Measurements from ENCODE around the gene GSTA2.
"Not testable (repeated sequence)": the region's sequence is repeated elsewhere in the genome, so short reads cannot be mapped to it uniquely, and the experiment has no call there.

Gene GSTA2

DNA sequence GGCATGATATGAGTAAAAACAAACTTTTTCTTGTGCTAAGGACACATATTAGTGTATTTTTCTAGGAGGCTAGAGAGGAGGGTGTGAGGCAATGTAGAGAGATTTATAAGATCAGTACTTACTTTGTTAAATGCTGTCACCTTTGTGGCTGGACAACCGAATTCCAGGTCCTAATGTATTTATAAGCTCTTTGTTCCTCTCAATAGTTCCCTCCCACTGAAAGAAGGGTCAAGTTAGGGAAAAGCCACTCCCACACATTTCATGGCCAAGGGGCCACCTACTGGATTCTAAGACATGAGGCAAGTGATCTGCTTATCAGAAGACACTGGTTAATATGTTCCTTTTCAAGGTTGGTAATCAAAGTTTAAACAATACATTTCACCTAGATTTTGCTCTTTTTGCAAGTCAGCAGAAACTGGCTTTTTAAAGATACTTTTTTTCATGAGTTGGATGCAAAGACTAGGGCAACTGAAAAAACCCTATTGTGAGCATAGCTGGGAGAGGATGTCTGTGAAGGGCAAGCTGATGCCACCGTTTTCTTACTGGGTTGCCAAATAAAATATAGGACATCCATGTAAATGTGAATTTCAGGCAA lies at the start of gene GSTA2:
TSS of gene GSTA2 (minus strand) at position 154 of the 595 bp plus-strand sequence. CDS start 5,528 bp downstream, outside the sequence.
- not testable (repeated sequence) for H3K4me3 ChIP-seq (ENCODE audit: low read depth, low read length); DNase-seq (ENCODE audit: low read depth)

DNA sequence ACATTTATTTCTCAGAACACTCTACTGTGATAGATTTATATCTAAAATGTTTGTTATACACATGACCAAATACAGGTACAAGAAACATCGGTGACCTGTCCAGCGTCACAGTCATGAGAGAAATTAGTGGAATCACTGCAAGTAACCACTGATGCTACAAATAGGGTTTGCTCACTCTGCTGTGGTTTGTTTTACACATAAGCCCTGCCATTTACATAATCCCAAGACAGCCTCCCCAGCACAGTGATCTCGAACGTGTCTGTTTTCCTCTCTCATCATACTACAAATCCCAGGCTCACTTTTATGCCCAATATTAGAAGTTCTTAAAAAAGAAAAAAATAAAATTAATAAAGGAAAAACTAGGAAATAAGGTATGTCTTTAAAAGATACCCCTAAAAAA lies 46.5 kb upstream of the GSTA2 start:
- DNase-seq (ENCODE audit: low read depth); H3K4me3 ChIP-seq (ENCODE audit: low read depth, low read length): not testable (repeated sequence)

DNA sequence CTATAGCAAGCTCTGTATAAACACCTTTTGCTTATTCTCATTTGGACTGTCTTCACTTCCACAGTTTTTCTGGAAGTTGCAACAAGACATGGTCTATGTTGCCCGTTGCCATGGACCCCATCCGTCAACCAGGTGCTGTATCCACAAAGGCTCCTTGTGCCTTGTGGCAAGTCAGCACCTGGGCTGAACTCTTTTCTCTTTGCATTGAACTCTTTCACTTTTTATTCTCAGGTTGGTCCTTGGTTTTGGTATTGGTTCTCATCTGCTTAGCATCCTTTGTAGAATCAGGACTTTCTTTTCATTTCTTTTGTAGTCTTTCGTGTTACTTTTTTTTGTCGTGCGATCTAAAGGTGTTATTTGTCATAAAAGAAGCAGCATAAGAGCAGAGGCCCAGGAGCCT lies 45.4 kb upstream of the GSTA2 start:
- TF ChIP-seq, protein P1, sequence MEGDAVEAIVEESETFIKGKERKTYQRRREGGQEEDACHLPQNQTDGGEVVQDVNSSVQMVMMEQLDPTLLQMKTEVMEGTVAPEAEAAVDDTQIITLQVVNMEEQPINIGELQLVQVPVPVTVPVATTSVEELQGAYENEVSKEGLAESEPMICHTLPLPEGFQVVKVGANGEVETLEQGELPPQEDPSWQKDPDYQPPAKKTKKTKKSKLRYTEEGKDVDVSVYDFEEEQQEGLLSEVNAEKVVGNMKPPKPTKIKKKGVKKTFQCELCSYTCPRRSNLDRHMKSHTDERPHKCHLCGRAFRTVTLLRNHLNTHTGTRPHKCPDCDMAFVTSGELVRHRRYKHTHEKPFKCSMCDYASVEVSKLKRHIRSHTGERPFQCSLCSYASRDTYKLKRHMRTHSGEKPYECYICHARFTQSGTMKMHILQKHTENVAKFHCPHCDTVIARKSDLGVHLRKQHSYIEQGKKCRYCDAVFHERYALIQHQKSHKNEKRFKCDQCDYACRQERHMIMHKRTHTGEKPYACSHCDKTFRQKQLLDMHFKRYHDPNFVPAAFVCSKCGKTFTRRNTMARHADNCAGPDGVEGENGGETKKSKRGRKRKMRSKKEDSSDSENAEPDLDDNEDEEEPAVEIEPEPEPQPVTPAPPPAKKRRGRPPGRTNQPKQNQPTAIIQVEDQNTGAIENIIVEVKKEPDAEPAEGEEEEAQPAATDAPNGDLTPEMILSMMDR (conservative IDR thresholded peaks at IDR 0.05; ENCODE audit: low read depth, low read length): no peak
- no peak for DNase-seq (ENCODE audit: low read depth)
- no peak overlapping the region for H3K4me3 ChIP-seq (ENCODE audit: low read depth, low read length)

DNA sequence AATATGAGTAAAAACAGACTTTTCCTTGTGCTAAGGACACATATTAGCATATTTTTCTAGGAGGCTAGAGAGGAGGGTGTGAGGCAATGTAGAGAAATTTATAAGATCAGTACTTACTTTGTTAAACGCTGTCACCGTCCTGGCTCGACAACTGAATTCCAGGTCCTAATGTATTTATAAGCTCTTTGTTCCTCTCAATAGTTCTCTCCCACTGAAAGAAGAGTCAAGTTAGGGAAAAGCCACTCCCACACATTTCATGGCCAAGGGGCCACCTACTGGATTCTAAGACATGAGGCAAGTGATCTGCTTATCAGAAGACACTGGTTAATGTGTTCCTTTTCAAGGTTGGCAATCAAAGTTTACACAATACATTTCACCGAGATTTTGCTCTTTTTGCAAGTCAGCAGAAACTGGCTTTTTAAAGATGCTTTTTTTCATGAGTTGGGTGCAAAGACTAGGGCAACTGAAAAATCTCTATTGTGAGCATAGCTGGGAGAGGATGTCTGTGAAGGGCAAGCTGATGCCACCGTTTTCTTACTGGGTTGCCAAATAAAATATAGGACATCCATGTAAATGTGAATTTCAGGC lies 40.5 kb upstream of the GSTA2 start, which contains the start of gene GSTA1:
TSS of gene GSTA1 (minus strand) at position 149 of the 588 bp plus-strand sequence. CDS start 4,549 bp downstream, outside the sequence.
- H3K4me3 ChIP-seq (ENCODE audit: low read depth, low read length); DNase-seq (ENCODE audit: low read depth): not testable (repeated sequence)

DNA sequence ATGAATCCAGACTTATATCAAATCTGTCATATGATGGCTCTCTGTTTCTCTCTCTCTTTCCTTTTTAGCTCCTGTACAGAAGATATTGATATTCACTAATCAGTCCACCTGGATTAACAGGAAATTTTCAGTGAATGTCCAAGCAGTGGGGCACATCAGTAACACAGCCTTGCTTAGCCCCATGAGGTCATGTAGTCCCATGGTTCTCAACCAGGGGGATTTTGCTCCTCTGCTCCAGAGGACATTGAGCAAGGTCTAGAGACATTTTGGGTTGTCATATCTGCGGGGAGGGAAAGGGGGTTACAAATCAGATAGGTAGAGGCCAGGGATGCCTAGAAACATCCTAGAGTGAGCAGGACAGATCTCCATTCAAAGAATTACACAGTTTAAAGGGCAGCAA lies 39.5 kb upstream of the GSTA2 start:
- no peak overlapping the region for H3K4me3 ChIP-seq (ENCODE audit: low read depth, low read length)
- TF ChIP-seq, protein P1 (conservative IDR thresholded peaks at IDR 0.05; ENCODE audit: low read depth, low read length): no peak
- no peak for DNase-seq (ENCODE audit: low read depth)

DNA sequence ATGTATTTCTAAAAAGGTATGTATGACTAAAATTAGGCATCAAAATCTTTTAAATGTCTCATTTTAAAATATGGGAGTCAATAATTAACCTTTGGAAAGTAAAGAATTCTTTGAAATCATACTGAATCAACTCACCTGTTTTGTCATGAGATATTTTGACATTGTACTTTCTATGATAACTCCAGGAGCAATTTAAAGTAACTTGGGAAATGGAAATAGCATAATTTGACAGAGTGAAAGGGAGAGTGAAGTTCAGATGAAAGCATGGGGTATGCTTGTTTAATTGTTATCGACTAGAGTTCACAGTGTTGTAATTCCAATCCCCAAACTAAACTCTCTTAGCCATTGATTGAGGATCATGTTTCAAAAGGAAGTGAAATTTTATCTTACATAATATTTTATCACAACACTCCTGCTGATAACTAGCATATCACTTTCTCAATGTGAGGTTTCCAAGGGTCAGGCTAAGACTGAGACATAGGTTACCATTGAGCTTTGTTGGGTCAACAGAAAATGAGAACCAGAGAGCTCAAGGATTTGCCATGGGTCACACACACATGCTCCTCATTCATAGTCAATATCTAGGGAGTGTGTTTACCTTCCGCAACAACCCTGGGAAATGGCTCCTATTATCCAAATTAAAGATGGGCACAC lies 38.0 kb upstream of the GSTA2 start:
- no peak for DNase-seq (ENCODE audit: low read depth)
- TF ChIP-seq, protein P1 (conservative IDR thresholded peaks at IDR 0.05; ENCODE audit: low read depth, low read length): no peak
- H3K4me3 ChIP-seq (ENCODE audit: low read depth, low read length): no peak overlapping the region

DNA sequence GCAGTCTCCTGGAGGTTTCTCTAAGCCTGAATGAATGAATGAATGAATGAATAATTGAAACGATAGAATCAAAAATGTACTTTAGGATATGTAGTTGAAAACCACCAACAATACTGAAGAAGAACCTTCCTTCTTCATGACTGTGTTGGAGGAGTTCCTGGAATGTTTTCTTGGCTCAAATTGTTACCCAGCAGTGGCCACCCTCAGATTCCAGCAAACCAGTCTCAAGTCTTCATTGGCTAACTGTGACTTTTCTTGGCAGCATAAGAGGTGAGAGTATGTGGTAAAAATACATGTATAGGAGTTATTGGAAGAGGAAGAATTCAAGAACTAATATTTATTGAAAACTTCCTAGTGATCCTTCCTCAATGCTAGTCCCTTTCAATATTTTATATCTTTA lies 36.0 kb upstream of the GSTA2 start:
- DNase-seq (ENCODE audit: low read depth): peak; percentile 35
- not testable (repeated sequence) for H3K4me3 ChIP-seq (ENCODE audit: low read depth, low read length)

DNA sequence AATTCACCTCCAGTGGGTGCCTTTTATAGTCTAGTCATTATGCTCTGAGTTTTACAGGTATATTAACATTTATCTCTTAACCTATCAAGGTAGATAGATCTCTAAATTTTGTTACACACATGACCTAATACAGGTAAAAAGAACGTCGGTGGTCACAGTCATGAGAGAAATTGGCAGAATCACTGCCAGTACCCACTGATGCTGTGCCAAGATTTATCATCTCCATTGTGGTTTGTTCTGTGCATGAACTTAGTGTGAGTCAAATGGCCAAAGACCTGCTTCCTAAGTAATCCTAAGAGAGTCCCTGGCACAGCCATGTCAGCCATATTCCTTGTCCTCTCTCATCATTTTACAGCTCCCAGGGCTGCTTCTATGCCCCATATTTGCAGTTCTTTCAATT lies 31.1 kb upstream of the GSTA2 start:
- not testable (repeated sequence) for H3K4me3 ChIP-seq (ENCODE audit: low read depth, low read length); DNase-seq (ENCODE audit: low read depth)

DNA sequence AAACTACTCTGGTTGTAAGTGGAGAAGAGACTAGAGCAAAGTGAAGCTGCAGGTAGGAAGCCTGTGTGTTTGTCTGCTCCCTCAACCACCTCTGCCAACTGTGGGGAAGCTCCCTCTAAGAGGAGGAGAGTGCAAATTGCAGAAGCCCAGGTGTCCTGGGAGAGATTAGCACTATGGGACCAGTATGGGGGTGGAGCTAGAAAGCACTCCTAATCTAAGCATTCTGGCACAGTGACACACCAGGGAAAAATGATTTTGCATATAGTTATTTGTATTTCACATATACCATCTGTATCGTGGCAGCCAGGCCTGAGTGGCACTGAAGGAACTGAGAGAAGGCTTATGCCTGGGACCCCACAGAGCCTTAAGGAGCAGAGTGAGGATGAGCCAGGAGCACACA lies 27.6 kb upstream of the GSTA2 start:
- no peak for DNase-seq (ENCODE audit: low read depth)
- TF ChIP-seq, protein P1 (conservative IDR thresholded peaks at IDR 0.05; ENCODE audit: low read depth, low read length): no peak
- H3K4me3 ChIP-seq (ENCODE audit: low read depth, low read length): no peak overlapping the region

DNA sequence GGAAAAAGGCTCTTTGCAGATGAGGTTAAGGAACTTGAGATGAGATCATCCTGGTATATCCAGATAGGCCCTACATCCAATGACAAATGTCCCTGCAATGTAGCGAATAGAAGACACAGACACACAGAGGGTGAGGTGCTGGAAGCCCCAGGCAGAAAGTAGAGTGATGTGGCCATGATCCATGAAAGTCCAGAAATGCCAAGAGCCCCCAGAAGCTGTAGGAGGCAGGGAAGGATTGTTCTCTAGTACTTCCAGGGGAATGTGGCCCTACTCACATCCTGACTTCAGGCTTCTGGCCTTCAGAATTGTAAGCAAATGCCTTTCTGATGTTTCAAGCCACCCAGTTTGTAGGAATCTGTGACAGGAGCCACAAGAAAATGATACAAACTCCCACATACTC lies 26.4 kb upstream of the GSTA2 start:
- not testable (repeated sequence) for DNase-seq (ENCODE audit: low read depth); H3K4me3 ChIP-seq (ENCODE audit: low read depth, low read length)

All from choroid plexus epithelial cell (primary cell).